GM12878 (cell line): ENCODE data around the gene TRIM7. TPM values are rescaled to one million over a fixed set of nuclear protein-coding genes. Genes with fewer than 3 reads are reported as not detected.

ENCODE experiments used
- BHLHE40 ChIP-seq, 2 experiments: fragments of 450-650 bp in 1 of 2; IDR thresholded peaks; 2 replicates each; pipeline ENCODE4 v1.6.1; 2011 to 2017; ENCODE audit warnings: low read depth in 2 of 2, borderline replicate concordance in 1 of 2, improper control_type of control experiment in 1 of 2, low read length in 1 of 2, mild to moderate bottlenecking in 1 of 2
- CBX5 ChIP-seq: sonication (generic); IDR thresholded peaks from 2 replicates; pipeline ENCODE4 v1.6.1; 2016; ENCODE audit warnings: low read depth, moderate library complexity, mild to moderate bottlenecking, inconsistent platforms
- CEBPB ChIP-seq, 2 experiments: fragments of 150-350 bp in 1 of 2; IDR thresholded peaks; 2 replicates each; pipeline ENCODE4 v1.6.1; 2012 to 2014; ENCODE audit warnings: low read depth in 2 of 2, low read length in 2 of 2, borderline replicate concordance in 1 of 2, inconsistent platforms in 1 of 2
- HSF1 ChIP-seq: fragments of 150-350 bp; IDR thresholded peaks from 2 replicates; pipeline ENCODE4 v1.6.1; 2014; ENCODE audit warnings: mild to moderate bottlenecking, low read depth, low read length
- IKZF2 ChIP-seq, 2 experiments: fragments of 450-650 bp; IDR thresholded peaks; 2 replicates each; pipeline ENCODE4 v1.6.1; 2017; ENCODE audit warnings: mild to moderate bottlenecking in 2 of 2, moderate library complexity in 2 of 2
- IRF3 ChIP-seq: fragments of 450-650 bp; IDR thresholded peaks from 2 replicates; pipeline ENCODE4 v1.6.1; 2014; ENCODE audit warnings: mild to moderate bottlenecking
- JUNB ChIP-seq: IDR thresholded peaks from 2 replicates; pipeline ENCODE4 v1.6.1; 2016; ENCODE audit warnings: antibody characterized with exemption, mild to moderate bottlenecking
- MEF2A ChIP-seq: IDR thresholded peaks from 2 replicates; pipeline ENCODE4 v1.6.1; 2011; ENCODE audit warnings: low read depth, mild to moderate bottlenecking, low read length, moderate library complexity; ENCODE audit not compliant: insufficient read depth
- MEF2B ChIP-seq: fragments of 450-650 bp; IDR thresholded peaks from 2 replicates; pipeline ENCODE4 v1.6.1; 2018; ENCODE audit warnings: mild to moderate bottlenecking, moderate library complexity; ENCODE audit not compliant: partially characterized antibody, poor library complexity, severe bottlenecking
- NBN ChIP-seq: fragments of 450-650 bp; IDR thresholded peaks from 2 replicates; pipeline ENCODE4 v1.6.1; 2016
- NR2C1 ChIP-seq: fragments of 450-650 bp; IDR thresholded peaks from 2 replicates; pipeline ENCODE4 v1.6.1; 2017; ENCODE audit warnings: antibody characterized with exemption, mild to moderate bottlenecking, moderate library complexity
- NR2F1 ChIP-seq: fragments of 450-650 bp; conservative IDR thresholded peaks from 2 replicates; pipeline ENCODE4 v1.6.1; 2017; ENCODE audit warnings: mild to moderate bottlenecking
- PML ChIP-seq: IDR thresholded peaks from 2 replicates; pipeline ENCODE4 v1.6.1; 2012; ENCODE audit warnings: low read length, inconsistent platforms
- POLR2A ChIP-seq: IDR thresholded peaks from 2 replicates; pipeline ENCODE4 v1.6.1; 2011; ENCODE audit warnings: low read depth, mild to moderate bottlenecking, low read length
- POU2F2 ChIP-seq: IDR thresholded peaks from 3 replicates; pipeline ENCODE4 v1.6.1; 2011; ENCODE audit warnings: low read depth, mild to moderate bottlenecking, low read length, borderline replicate concordance
- RELA ChIP-seq: fragments of 450-650 bp; IDR thresholded peaks from 2 replicates; pipeline ENCODE4 v1.8.0; 2014; ENCODE audit warnings: borderline replicate concordance; ENCODE audit not compliant: partially characterized antibody
- SMARCA5 ChIP-seq: fragments of 450-650 bp; IDR thresholded peaks from 2 replicates; pipeline ENCODE4 v1.6.1; 2017; ENCODE audit warnings: mild to moderate bottlenecking
- SMC3 ChIP-seq: IDR thresholded peaks from 2 replicates; pipeline ENCODE4 v1.6.1; 2011; ENCODE audit warnings: low read length, improper control_type of control experiment, borderline replicate concordance
- TBL1XR1 ChIP-seq: IDR thresholded peaks from 2 replicates; pipeline ENCODE4 v1.6.1; 2012; ENCODE audit warnings: low read depth, low read length, improper control_type of control experiment
- YY1 ChIP-seq: IDR thresholded peaks from 2 replicates; pipeline ENCODE4 v1.6.1; 2011; ENCODE audit warnings: low read depth, mild to moderate bottlenecking, low read length
- ZBED1 ChIP-seq: IDR thresholded peaks from 2 replicates; pipeline ENCODE4 v1.6.1; 2016; ENCODE audit warnings: borderline replicate concordance
- polyA plus RNA-seq, 11 experiments: library from polyadenylated mRNA; depleted of rRNA in 4 of 11; unstranded in 6 of 11; stranded (reverse) in 5 of 11; fragments of >200 nt; fragmentation: Nextera tagmentation in 4 of 11; fragmentation: Illumina TruSeq in 1 of 11; extraction: Ambion mirVana in 4 of 11; extraction: Trizol in 1 of 11; gene quantifications; 1 replicate in 1 of 11; 2 replicates in 10 of 11; pipeline versions ENCODE4 v1.2.1 to v1.2.3, GENCODE V29; 2011 to 2016; ENCODE audit warnings: inconsistent platforms in 2 of 11, missing spikeins in 2 of 11, low read depth in 1 of 11
- total RNA-seq, 4 experiments: library from RNA; depleted of rRNA in 3 of 4; stranded (reverse); fragments of >200 nt in 3 of 4; fragmentation: Illumina TruSeq in 1 of 4; extraction: Trizol in 1 of 4; gene quantifications; 2 replicates each; pipeline versions ENCODE4 v1.2.1 to v1.2.3, GENCODE V29; 2013 to 2021
- TF ChIP-seq, protein P1 (sequence below): fragments of 450-650 bp; formaldehyde crosslinking; IDR thresholded peaks from 2 replicates; pipeline ENCODE4 v1.4.0; 2022; ENCODE audit warnings: mild to moderate bottlenecking, moderate library complexity
- TF ChIP-seq, protein P2 (sequence below): fragments of 450-650 bp; IDR thresholded peaks from 2 replicates; pipeline ENCODE4 v1.6.1; 2017; ENCODE audit warnings: mild to moderate bottlenecking

The TRIM7 gene
- total and polyA plus RNA-seq, 10 of the 15 experiments (the other 5 are each of a cell fraction or from before 2014, with no cell fraction given) = 0.02 to 1.6 (median 0.41) TPM

DNA sequence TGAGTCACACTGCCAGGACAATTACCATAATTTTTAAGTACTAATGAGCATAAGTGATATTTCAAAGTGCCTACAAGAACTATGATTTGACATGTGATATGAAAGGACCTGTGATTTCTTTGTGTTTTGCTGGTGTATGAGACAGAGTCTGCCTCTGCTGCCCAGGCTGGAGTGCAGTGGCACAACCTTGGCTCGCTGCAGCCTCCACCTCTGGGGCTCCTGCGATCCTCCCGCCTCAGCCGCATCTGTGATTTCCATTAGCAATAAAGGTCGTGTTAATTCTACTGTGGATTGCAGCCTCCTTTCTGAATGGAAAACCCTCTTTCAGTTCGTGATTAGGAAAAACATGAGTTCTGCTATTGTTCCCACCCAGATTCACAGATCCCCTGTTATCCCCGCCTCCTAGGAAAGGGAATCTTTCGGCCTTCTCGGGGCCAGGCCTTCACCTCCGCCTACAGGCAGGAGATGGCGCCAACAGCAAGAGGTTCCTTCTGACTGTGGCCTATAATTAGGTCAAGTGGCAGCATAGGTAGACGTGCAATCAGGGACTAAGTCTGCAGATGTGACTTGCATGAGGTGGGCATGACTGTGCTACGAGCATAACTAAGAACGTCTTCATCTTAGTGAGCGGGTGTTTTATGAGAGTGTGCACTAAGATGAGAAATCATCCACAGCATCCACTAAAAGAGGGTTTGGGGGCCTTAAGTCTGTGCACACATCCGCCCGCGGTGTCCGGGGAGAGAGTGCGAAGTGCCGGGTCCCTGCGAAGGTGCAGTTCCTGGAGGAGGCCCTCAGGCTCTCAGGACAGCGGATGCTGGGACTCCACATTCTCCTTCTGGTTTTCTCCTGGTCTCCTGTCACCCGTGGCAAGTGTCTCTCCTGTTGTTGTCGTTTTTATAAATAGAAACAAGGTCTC is 23.1 kb downstream of the TRIM7 start (continued):
- no peak for TF ChIP-seq CEBPB (IDR thresholded peaks at IDR 0.05; ENCODE audit: borderline replicate concordance in 1 of 2, low read depth in 2 of 2, low read length in 2 of 2)
- no peak for TF ChIP-seq NR2C1
- TF ChIP-seq PML = no peak
- peak; percentile 75 for TF ChIP-seq MEF2B
- TF ChIP-seq, protein P1, sequence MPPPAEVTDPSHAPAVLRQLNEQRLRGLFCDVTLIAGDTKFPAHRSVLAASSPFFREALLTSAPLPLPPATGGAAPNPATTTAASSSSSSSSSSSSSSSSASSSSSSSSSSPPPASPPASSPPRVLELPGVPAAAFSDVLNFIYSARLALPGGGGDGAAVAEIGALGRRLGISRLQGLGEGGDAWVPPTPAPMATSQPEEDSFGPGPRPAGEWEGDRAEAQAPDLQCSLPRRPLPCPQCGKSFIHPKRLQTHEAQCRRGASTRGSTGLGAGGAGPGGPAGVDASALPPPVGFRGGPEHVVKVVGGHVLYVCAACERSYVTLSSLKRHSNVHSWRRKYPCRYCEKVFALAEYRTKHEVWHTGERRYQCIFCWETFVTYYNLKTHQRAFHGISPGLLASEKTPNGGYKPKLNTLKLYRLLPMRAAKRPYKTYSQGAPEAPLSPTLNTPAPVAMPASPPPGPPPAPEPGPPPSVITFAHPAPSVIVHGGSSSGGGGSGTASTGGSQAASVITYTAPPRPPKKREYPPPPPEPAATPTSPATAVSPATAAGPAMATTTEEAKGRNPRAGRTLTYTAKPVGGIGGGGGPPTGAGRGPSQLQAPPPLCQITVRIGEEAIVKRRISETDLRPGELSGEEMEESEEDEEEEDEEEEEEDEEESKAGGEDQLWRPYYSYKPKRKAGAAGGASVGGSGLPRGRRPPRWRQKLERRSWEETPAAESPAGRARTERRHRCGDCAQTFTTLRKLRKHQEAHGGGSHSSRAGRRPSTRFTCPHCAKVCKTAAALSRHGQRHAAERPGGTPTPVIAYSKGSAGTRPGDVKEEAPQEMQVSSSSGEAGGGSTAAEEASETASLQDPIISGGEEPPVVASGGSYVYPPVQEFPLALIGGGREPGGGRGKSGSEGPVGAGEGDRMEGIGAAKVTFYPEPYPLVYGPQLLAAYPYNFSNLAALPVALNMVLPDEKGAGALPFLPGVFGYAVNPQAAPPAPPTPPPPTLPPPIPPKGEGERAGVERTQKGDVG (CRISPR knock-in tag) = no peak
- 0 out of 2 replicates have a peak, but pooled peaks have one; percentile 43 for TF ChIP-seq NR2F1
- TF ChIP-seq IKZF2 (IDR thresholded peaks at IDR 0.05) = peak; percentile 56 to 65; a peak in 2 of 4 replicates
- peak; percentile 30; the same call in 1 of the 3 replicates for TF ChIP-seq POU2F2
- 0 out of 2 replicates have a peak, but pooled peaks have one; percentile 33 for TF ChIP-seq TBL1XR1
- TF ChIP-seq IRF3 = no peak; the same call in 1 of the 2 replicates
- no peak for TF ChIP-seq RELA
- no peak for TF ChIP-seq JUNB
- no peak for TF ChIP-seq HSF1
- TF ChIP-seq BHLHE40 (IDR thresholded peaks at IDR 0.05; ENCODE audit: borderline replicate concordance in 1 of 2, low read depth in 2 of 2, low read length in 1 of 2) = peak in 1 of 2 experiments; percentile 19; a peak in 1 of 4 replicates
- peak; percentile 81 for TF ChIP-seq MEF2A
- TF ChIP-seq, protein P2, sequence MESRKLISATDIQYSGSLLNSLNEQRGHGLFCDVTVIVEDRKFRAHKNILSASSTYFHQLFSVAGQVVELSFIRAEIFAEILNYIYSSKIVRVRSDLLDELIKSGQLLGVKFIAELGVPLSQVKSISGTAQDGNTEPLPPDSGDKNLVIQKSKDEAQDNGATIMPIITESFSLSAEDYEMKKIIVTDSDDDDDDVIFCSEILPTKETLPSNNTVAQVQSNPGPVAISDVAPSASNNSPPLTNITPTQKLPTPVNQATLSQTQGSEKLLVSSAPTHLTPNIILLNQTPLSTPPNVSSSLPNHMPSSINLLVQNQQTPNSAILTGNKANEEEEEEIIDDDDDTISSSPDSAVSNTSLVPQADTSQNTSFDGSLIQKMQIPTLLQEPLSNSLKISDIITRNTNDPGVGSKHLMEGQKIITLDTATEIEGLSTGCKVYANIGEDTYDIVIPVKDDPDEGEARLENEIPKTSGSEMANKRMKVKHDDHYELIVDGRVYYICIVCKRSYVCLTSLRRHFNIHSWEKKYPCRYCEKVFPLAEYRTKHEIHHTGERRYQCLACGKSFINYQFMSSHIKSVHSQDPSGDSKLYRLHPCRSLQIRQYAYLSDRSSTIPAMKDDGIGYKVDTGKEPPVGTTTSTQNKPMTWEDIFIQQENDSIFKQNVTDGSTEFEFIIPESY = 0 out of 2 replicates have a peak, but pooled peaks have one; percentile 22
- no peak for TF ChIP-seq CBX5
- TF ChIP-seq NBN = peak; percentile 57; the same call in 1 of the 2 replicates
- TF ChIP-seq POLR2A = no peak
- TF ChIP-seq YY1 = peak; percentile 55; the same call in 1 of the 2 replicates
- peak; percentile 73 for TF ChIP-seq SMC3
- peak; percentile 80; the same call in 1 of the 2 replicates for TF ChIP-seq SMARCA5
- no peak for TF ChIP-seq ZBED1
